DND-41 (cell line): ENCODE results near the gene PER1.

Source experiments
- CTCF ChIP-seq: IDR thresholded peaks from 2 replicates; pipeline ENCODE4 v1.5.1; 2012; ENCODE audit warnings: borderline replicate concordance, low read length, moderate library complexity, mild to moderate bottlenecking; ENCODE audit not compliant: poor library complexity, severe bottlenecking; ENCODE audit errors: extremely low read depth
- EZH2 ChIP-seq: IDR thresholded peaks from 3 replicates; pipeline ENCODE4 v1.6.1; 2012; ENCODE audit warnings: borderline replicate concordance, low read depth, mild to moderate bottlenecking, moderate library complexity, low read length, inconsistent platforms; ENCODE audit not compliant: severe bottlenecking

GRCh38 chr17:8095361-8095760, 56.8 kb downstream of the PER1 start:
- TF ChIP-seq CTCF (no peak), EZH2 (no peak)
